ENCODE measurements around the gene ZBTB45. TPM values are rescaled to one million over a fixed set of nuclear protein-coding genes. Genes with fewer than 3 reads are reported as not detected.

ZBTB45 gene
- total RNA-seq, result 4.7 and 6.1 TPM in 2 replicates

GRCh38 chr19:58519355-58520256, at the start of gene ZBTB45:
TSS of gene ZBTB45 (minus strand) at chr19:58519810. CDS start at chr19:58517673, 2,137 bp downstream.
- peak; percentile 79 for TF ChIP-seq CTCF (IDR thresholded peaks at IDR 0.05; ENCODE audit: insufficient read depth, low read depth, low read length)
- DNase-seq (ENCODE audit: low read depth), result peak; percentile 97

GRCh38 chr19:58568453-58569130, 49.0 kb upstream of the ZBTB45 start:
- TF ChIP-seq CTCF (IDR thresholded peaks at IDR 0.05; ENCODE audit: insufficient read depth, low read depth, low read length), result no peak
- no peak overlapping the region for H3K4me3 ChIP-seq (ENCODE audit: low read depth, low read length)
- DNase-seq (ENCODE audit: low read depth), result no peak

More at GRCh38 chr19:58519355-58520256, at the start of gene ZBTB45:
- H3K4me3 ChIP-seq (ENCODE audit: low read depth, low read length), result peak within 1 kb of the TSS; percentile 85

GRCh38 chr19:58566989-58567388, 47.4 kb upstream of the ZBTB45 start:
- DNase-seq (ENCODE audit: low read depth), result no peak
- H3K4me3 ChIP-seq (ENCODE audit: low read depth, low read length), result no peak overlapping the region
- TF ChIP-seq CTCF (IDR thresholded peaks at IDR 0.05; ENCODE audit: insufficient read depth, low read depth, low read length), result no peak

GRCh38 chr19:58563823-58564222, 44.2 kb upstream of the ZBTB45 start:
- DNase-seq (ENCODE audit: low read depth), result no peak
- no peak for TF ChIP-seq CTCF (IDR thresholded peaks at IDR 0.05; ENCODE audit: insufficient read depth, low read depth, low read length)
- H3K4me3 ChIP-seq (ENCODE audit: low read depth, low read length), result no peak overlapping the region

DNA sequence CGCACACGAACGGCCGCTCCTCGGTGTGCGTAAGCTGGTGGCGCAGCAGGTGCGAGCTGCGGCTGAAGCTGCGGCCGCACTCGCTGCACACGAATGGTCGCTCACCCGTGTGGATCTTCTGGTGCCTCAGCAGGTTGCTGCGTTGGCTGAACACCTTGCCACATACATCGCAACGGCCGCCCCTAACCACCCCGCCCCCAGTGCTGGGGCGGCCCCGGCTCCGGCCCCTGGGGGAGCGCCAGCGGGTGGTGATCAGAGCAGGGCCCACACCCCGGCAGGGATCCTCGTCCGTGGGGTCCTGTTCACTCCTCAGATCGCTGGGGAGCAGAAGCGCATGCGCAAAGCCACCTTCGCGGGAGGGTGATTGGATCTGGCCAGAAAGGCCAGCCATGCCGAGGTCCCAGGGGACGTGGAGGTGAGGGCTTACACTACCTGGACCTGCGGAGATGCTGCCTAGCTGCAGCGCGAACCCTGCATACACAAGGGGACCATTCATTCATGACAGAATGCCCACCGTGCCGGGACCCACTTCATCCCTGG, 43.5 kb upstream of the ZBTB45 start:
- peak overlapping the region; percentile 50 for H3K4me3 ChIP-seq (ENCODE audit: low read depth, low read length)
- no peak for TF ChIP-seq CTCF (IDR thresholded peaks at IDR 0.05; ENCODE audit: insufficient read depth, low read depth, low read length)
- DNase-seq (ENCODE audit: low read depth), result no peak

DNA sequence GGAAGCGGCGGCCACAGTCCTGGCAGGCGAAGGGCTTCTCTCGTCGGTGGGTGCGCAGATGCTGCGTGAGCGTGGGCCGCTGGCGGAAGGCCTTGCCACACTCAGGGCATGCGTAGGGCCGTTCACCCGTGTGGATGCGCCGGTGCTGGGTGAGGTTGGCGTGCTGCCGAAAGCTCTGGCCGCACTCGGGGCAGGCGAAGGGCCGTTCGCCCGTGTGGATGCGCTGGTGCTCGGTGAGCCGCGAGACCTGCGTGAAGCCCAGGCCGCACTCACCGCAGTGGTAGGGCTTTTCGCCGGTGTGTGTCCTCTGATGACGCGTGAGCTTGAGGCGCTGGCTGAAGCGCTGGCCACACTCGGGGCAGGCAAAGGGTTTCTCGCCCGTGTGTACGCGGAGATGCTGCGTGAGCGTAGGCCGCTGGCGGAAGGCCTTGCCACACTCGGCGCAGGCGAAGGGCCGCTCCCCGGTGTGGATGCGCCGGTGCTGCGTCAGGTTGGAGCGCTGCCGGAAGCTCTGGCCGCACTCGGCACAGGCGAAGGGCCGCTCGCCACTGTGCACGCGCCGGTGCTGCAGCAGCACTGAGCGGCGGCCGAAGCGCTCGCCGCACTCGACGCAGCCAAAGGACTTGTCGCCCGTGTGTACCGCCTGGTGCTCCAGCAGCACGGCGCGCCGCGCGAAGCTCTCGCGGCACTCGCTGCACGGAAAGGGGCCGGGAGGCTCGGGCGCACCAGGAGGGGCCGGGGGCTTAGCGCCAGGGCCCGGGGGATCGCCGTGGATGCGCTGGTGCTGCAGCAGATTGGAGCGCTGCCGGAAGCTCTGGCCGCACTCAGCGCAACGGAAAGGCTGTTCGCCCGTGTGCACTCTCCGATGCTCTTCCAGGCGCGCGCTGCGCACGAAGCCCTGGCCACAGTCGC, 42.8 kb upstream of the ZBTB45 start:
- H3K4me3 ChIP-seq (ENCODE audit: low read depth, low read length), result peak overlapping the region; percentile 50
- TF ChIP-seq CTCF (IDR thresholded peaks at IDR 0.05; ENCODE audit: insufficient read depth, low read depth, low read length), result no peak

More for the DNA sequence above, 42.8 kb upstream of the ZBTB45 start:
- DNase-seq (ENCODE audit: low read depth), result peak; percentile 44
